ENCODE data around the gene DDR2.
"Not testable (repeated sequence)": the region's sequence is repeated elsewhere in the genome, so short reads cannot be mapped to it uniquely, and the experiment has no call there.

DDR2 gene

GRCh38 chr1:162632217-162632666 is at the start of gene DDR2:
Gene DDR2, plus strand, starts transcription at chr1:162632464. Its CDS starts 86,600 bp downstream, at chr1:162719064.
- DNase-seq: peak; percentile 90

GRCh38 chr1:162582901-162583300 is 49.4 kb upstream of the DDR2 start:
- DNase-seq: not testable (repeated sequence)

- DNase-seq: not testable (repeated sequence)
Measured at GRCh38 chr1:162585101-162585500, 47.2 kb upstream of the DDR2 start.

DNA sequence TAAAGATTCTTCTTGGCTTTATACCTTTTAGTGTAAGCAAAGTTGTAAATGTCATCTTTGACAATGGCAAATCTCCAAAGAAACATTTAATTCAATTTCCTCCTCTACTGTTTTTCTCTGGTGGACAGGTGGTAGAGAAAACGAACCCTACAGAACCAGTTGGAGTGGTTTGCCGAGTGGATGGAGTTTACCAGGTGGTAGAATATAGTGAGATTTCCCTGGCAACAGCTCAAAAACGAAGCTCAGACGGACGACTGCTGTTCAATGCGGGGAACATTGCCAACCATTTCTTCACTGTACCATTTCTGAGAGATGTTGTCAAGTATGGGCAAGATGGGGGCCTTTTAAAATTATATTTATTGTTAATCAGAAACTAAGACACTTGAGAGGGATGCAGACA is 44.9 kb upstream of the DDR2 start:
- no peak for DNase-seq

DNA sequence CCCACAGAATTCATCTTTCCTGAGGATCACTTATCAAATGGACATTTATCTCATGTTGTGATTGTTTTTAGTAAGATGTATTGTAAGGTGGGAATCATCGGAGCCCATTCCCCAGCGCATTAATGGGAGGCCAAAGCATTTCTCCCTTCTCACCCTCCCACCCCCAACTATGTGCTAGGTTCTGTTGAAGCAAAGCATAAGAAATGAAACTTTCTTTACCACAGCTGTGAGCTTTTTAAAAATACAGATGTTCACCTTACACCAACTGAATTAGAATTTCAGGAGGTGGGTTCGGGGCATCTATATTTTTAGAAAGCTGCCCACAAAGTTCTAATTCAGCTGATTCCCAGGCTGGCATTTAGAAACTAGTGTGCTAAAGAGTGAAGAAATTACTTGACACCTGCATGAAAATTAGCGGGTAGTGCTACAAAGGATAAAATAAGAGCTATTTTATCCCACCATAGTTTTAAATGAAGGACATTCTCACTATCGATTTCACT is 44.5 kb upstream of the DDR2 start:
- DNase-seq: no peak

- no peak for DNase-seq
Measured at GRCh38 chr1:162590101-162590500, 42.2 kb upstream of the DDR2 start.

- DNase-seq: no peak
Measured at GRCh38 chr1:162590686-162591085, 41.6 kb upstream of the DDR2 start.

DNA sequence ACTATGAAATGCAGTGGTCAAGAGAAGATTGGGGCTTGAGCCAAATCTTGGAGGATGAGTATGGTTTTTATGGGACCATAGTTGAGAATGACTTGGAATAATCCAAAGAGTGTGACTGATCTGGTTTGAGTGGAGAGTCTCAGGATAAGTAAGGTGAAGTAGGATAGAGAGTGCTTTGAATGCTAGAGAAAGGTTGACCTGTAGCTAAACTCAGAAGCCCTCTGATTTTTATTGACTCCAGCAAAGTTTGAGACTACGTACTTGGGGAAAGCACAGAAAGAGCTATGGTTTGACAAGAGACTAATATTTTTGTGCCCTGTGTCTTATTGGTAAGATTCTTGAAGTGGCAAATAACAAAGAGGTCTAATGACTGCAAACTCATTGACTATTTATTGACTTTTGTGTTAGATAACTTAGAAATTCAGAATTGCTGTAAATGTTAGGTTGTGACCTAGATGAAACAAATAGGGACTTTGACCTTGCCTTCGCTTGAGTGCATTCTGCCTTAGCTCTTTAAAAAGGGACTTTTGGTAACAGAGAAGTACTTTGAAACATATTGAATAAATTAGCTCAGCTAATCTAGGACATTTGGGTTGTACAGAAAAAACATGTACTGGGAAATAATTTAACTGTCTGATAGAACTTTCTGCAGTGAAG is 35.6 kb upstream of the DDR2 start:
- DNase-seq: no peak

DNA sequence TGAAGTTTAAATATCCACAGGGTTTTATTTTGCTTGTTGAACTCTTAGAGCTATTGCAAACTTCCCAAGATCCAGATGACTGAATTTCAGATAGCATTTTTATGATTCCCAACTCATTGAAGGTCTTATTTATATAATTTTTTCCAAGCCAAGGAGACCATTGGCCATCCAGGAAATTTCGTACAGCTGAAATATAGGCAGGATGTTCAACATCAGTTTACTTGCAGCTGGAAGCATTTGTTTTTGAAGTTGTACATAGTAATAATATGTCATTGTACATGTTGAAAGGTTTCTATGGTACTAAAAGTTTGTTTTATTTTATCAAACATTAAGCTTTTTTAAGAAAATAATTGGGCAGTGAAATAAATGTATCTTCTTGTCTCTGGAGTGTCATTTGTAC is 32.8 kb upstream of the DDR2 start:
- no peak for DNase-seq

DNA sequence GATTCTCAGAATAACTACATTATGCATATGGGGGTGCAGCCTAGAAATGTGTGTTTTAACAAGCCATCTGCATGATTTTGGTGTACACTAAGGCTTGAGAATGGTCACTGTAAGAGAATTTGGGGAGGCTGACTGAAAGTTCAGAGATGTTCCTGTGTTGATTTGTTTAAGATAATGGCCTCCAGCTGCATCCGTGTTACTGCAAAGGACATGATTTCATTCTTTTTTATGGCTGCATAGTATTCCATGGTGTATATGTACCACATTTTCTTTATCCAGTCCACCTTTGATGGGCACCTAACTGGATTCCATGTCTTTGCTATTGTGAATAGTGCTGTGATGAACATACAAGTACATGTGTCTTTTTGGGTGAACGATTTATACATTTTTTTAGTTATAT is 29.1 kb upstream of the DDR2 start:
- DNase-seq: not testable (repeated sequence)

DNA sequence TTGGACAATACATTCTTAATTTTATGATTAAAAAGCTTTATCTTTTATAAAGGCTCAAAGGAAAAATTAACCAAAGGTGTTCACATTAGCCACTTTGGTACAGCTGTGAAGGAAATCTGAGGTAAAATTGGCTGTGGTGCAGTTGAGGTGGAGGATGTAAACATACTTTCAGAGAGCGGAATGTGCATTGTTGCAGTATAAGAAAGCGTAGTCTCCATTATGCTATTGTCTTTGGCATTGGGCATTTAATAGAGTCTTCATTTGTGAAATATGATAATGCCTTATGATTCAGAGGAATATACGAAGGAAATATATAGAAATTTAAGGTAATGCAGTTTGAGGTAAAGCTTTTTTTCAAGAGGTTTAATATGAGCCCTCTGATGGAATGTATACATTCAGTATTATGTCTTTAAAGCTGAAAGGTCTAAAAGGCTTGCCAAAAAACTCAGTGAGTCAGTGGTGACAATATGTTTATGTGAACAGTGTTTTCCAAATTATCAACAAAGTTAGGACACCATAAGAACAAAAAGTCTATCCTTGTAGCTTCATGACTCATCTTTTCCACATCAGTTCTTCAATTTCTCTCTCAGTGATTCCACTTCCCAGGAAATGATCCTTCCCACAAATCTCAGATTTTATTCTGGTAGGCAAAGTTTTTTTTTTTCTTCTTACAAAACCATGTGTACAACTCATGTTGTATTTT is 26.9 kb upstream of the DDR2 start:
- no peak for DNase-seq

DNA sequence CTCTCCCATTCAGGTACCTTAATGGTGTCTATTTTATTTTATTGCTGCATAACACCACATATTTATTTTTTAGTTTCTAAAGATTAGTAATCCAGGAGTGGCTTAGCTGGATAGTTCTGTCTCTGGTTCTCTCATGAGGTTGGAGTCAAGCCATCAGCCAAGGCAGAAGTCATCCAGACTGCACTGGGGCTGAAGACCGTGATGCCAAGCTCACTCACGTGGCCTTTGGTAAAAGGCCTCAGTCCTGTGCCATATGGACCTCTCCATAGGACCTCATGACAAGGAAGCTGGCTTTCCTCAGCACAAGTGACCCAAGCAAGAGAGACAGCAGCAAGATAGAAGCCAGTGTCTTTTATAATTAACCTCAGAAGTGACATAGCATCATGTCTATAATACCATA is 23.0 kb upstream of the DDR2 start:
- no peak for DNase-seq

GRCh38 chr1:162612606-162613400 is 19.5 kb upstream of the DDR2 start:
- no peak for DNase-seq

DNA sequence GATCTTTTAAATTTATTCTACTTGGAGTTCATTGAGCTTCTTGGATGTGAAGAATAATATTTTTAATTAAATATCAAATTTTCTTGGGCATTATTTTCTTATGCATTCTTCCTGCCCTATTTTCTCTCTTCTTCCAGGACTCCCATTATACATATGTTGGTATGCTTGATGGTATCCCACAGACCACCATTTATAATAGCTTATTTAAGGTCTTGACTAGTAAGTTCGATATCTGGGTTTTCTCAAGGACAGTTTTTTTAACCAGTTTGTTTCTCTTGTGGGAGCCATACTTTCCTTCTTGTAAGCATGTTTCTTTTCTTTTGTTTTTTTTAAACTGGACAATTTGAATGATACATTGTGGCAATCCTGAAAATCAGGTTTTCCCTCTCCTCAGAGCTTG is 15.4 kb upstream of the DDR2 start:
- DNase-seq: no peak

DNA sequence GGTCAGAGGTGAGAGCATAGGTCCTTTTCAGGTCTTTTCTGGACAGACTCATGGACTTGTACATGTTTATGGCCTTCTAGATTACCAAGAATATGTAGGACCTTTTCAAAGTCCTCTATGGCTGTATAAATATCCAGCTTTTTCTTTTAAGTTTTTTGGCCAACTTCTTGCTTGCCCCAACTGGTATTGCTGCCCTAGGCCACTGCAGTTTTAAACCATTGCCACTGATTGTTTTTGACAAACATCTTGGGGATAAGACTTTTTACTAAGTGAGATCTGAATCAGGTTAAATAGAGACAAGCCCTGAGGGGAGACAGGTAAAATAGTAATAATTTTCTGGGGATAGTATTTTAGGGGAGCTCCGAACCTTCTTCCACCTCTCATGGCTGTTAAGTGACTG is 14.8 kb upstream of the DDR2 start:
- DNase-seq: no peak

- no peak for DNase-seq
Measured at GRCh38 chr1:162619076-162619475, 13.2 kb upstream of the DDR2 start.

DNA sequence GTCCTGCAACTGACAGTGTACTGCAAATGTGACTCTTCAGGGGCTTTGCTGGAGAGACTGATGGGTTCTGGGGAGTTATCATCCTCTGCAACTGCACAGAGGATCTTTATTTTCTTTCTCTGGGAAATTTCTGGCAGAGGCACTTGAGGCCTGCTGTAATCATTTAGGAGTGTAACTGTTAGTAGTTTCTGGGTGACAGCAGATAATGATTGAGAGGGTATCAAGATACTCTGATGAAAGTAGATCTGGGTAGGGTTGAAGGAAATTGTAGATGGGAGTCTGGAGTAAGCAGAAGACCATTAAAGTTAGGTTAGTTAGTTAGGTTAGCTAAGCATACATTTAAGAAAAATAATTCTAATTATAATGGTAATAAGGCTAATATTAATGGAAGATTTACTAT is 11.0 kb upstream of the DDR2 start:
- DNase-seq: no peak

DNA sequence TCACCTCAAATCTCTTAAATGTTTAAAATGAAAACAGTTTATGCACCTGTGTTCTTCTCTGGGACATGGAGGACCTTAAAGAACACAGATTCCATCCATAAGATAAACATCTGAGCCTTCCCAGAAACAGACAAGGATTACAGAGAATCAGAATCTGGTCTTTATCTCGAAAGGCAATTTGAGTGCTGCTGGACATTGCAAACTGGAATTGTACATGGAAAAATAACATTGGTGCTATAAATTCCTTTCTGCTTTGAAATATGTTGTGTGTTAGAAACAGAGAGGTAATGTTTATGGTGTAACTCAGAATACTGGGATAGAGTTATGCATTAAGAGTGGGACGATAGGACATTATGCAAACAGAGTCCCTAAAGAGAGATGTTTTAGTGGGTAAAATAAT is 6.6 kb upstream of the DDR2 start:
- DNase-seq: no peak

- peak; percentile 52 for DNase-seq
Measured at GRCh38 chr1:162626094-162626493, 6.2 kb upstream of the DDR2 start.

GRCh38 chr1:162626761-162627160 is 5.5 kb upstream of the DDR2 start:
- no peak for DNase-seq

GRCh38 chr1:162627662-162628296 is 4.5 kb upstream of the DDR2 start:
- no peak for DNase-seq

- DNase-seq: no peak
Measured at GRCh38 chr1:162629077-162629627, 3.1 kb upstream of the DDR2 start.

- no peak for DNase-seq
Measured at GRCh38 chr1:162629651-162630050, 2.6 kb upstream of the DDR2 start.
